GM19397 (cell line): Measurements from ENCODE around the gene FCHO2.
A peak's percentile ranks its signal among the peaks of the same experiment; 100 is the strongest.
"Not testable (repeated sequence)": the region's sequence is repeated elsewhere in the genome, so short reads cannot be mapped to it uniquely, and the experiment has no call there.

Source experiments
- ATAC-seq: cut with Tn5 transposase; IDR thresholded peaks from one replicate; pipeline ENCODE4 v1.9.1; 2021; ENCODE audit warnings: mild to moderate bottlenecking, moderate library complexity; ENCODE audit not compliant: unreplicated experiment

The FCHO2 gene

DNA sequence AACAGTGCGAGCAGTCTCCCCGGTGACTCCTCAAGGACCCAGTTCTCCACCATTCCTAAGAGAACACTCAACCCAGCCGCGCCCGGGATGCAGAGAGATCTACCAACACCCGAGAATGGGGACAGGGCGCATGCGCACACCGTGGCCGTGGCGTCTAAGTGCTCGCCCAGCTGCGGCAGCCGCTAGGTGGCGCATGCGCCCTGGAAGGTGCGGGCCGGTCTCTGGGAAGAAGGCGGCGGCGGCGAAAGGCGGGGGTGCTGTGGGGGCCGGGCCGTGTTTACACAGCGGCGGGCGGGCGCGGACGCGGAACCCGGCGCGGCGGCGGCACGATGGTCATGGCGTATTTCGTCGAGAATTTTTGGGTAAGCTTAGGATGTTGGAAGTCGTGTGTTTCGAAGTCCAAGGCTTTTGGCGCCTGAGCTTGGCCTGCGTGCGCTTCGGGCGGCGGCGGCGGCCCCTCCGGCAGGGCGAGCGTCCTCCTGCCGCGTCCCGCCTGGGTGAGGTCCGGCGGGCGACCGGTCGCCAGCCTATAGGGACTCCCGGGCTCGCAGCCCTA, at the start of gene FCHO2:
TSS of gene FCHO2 (plus strand) at position 274 of the 556 bp plus-strand sequence. CDS start at position 330, 56 bp downstream.
- ATAC-seq: peak; percentile 96

DNA sequence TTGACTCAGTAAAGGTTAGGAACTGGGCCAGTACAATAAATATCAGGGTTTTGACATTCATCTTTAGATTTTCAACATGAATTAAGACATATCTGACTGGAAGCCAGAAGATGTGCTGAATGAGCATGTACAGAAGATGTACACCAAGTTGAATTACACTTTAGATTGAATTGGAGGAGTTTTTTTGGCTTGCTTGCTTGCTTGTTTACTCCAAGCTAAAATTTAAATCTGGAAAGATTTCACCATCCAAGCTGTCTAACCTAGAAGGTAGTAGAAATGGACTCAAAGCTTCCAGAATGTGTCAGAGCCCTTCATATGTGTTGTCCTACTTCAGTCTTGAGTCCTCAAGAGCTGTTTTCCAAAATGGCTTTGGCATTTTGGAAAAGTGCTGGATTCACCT, 49.0 kb upstream of the FCHO2 start:
- ATAC-seq: no peak

DNA sequence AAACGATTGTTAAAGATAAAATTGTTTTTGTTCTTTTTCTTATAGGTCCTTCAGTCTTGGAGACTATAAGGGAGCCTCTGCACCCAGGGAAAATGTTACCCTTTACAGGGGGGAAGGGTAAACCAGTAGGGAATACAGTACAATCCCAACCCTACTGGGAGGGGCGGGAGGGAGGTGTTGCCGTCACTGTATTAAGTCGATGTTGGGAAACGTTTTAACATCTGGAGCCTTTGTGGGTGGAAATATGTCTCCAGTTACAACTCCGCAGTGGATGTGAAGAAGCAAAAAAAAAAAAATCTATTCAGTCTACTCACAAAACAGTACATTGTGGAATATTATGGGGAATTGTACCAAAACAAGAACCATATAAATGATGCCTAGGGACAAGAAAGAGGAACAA, 47.2 kb upstream of the FCHO2 start:
- ATAC-seq: no peak

DNA sequence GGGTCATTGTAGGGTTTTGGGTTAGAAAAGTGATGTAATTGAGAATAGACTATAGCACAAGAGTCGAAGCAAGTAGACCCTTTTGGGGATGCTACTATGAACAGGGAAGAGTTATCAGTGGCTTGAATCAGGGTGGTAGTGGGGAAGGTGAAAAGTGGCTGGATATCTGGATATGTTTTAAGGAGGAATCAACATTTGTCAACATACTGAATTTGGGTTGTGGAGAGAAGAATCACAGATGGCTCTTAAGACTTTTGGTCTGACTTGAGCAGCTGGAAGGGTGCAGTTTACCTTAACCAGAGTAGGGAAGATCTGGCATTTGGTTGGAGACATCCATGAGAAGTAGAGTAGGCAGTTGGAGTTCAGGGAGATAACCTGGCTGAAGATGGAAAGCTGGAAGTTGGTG, 38.5 kb upstream of the FCHO2 start:
- ATAC-seq: no peak

DNA sequence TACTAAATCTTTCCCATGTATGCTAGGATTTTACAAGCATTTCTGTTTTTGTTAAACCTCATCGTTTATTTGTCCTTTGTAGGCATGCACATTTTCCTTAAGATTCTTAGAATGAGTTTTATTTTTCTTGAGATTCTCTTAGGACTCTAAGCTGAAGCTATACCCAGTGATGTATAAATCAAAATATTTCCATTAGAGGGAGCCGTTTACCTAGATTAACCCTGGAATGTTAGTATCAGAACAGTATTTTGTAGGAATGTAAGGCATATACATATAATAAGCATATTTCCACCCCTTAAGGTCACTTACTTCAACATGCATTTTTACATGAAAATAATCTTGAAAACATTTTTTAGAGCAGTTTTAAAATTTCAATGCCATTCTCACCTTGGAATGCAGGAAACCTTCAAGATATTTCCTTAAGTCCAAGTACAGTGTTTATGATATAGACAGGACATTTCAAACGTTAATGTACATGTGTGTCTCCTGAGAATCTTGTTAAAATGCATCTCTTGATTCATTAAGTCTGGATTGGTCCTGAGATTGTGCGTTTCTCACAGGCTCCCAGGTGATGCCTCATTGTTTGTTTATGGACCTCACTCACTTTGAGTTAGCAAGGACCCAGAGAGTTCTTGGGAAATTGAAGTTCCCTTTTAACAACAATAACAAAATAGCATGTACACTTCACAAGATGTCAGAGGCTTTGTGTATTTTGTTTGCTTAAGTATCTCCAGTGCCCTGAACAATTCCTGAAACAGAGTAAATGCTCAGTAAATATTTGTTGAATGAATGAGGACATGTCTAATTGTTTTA, 34.9 kb upstream of the FCHO2 start:
- ATAC-seq: no peak

DNA sequence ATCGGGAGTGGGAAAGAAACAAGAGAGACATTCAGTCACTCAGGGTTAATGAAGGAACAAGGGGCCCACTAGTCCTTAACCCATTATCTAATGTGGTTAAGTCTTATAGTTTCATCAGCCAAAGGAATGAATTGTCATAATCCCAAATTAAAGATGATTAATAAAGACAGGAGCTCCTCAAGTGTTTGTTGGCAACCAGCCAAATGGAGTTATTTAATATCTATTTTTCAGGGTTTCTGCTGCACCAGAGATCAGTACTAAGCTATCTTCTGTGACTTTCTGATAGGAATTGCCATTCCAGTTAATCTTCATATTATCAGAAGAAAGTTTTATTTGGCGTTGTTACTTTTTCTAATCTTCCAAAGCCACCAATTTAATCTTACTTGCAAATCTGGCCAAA, 34.0 kb upstream of the FCHO2 start:
- ATAC-seq: no peak

GRCh38 chr5:72922422-72922821, 33.4 kb upstream of the FCHO2 start:
- ATAC-seq: no peak

DNA sequence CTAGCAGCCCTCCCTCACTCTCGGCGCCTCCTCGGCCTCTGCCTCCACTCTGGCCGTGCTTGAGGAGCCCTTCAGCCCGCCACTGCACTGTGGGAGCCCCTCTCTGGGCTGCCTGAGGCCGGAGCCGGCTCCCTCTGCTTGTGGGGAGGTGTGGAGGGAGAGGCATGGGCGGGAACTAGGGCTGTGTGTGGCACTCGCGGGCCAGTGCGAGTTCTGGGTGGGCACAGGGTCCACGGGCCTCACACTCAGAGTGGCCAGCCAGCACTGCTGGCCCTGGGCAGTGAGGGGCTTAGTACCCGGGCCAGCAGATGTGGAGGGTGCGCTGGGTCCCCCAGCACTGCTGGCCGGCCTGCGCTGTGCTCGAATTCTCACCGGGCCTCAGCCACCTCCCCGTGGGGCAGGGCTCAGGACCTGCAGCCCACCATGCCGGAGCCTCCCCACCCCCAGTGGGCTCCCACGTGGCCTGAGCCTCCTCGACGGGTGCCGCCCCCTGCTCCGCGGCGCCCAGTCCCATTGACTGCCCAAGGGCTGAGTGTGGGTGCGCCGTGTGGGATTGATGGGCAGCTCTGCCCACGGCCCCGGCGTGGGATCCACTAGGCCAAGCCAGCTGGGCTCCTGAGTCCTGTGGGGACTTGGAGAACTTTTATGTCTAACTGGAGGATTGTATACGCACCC, 30.4 kb upstream of the FCHO2 start:
- no peak for ATAC-seq

DNA sequence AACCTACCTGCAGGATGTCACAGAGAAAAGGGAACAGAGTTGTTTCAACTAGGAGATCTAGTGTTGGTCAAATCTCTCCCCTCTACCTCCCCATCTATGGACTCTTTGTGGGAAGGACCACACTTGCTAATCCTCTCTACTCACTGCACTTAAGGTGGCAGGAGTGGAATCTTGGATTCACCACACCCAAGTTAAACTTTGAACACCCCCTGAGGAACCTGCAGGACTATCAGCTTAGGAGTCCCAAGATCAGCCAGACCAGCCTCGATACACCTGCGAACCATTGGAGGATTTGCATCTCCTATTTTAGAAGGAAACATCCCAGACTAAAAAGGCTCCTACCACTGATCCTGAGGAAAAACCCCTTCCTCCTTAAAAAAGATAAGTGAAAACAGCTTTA, 23.2 kb upstream of the FCHO2 start:
- ATAC-seq: not testable (repeated sequence)

- ATAC-seq: not testable (repeated sequence)
Measured at GRCh38 chr5:72934953-72935725, 20.7 kb upstream of the FCHO2 start.

GRCh38 chr5:72936893-72937292, 18.9 kb upstream of the FCHO2 start:
- no peak for ATAC-seq

DNA sequence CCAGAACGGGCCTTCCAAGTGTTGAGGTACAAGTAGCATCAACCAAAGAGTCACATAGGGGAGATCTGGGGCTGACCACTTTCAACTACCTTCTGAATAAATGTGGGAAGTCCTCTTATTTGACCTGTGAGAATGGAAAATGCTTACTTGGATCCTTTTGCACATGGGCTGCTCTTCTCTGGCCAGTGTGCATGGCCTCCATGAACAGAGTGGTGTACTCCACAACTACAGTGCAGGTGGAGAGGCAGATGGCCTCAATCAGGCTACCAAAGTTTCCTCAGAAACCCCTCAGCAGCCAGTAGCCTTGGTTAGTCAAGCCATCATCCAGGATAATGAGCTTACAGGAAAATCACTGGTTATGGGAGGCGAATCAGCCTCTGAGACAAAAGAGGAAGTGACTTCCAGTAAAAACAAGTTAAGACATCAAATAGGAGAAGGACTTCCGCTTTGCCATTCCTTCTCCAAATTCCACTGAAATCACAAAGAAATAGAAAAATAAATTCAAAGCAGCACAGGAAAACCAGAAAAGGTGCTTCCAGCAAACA, 18.3 kb upstream of the FCHO2 start:
- ATAC-seq: no peak

GRCh38 chr5:72938206-72938605, 17.6 kb upstream of the FCHO2 start:
- ATAC-seq: no peak

DNA sequence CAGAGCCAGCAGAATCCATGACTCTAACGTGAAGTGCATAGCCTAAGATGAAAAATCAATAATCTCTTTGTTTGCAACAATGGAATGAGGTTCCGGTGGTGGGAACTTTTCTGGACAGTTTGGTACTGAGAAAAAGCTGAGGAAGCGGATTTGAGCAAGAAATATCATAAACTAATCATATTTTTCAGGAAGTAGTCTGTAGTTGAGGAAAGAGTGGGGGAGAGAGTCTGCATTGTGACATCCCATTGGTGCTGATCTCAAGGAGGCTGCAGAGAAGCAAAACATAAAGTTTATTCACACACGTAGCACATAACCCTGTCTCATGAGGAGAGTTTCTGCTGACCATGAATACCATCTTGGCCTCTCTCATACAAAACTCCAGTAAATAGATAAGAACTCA, 15.8 kb upstream of the FCHO2 start:
- no peak for ATAC-seq

DNA sequence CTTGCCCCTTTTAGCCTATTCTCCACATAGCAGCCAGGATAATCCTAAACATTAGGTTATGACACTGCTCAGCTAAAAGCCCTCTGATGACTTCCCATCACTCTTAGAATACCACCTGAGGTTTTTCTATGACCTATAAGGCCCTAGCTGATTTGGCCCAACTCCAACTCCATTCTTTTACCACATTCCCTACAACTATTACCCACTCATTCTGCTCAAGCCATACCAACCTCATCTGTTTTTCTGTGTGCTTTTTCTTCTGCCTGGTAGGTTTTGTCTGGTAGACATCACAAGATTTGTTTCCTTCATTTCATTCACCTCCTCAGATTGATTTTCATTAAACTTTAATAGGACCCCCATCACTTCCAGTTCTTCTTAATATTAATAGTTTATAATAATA, 12.5 kb upstream of the FCHO2 start:
- ATAC-seq: no peak

DNA sequence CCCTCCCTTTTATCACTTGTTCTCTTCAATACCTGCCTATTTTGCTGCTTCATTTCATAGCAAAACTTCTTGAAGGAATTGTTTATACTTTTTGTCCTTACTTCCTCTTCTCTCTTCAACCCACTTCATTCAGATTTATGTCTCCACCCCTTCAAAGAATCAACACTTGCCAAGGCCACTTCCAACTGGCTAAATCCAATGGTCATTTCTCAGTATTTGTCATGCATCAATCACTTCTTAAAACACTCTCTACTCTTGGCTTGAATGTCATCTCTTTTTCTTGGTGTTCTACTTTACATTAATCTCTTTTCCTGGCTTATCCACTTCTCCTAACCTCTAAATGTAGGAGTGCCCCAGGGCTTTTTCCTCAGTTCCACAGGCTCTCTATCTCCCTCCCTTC, 8.3 kb upstream of the FCHO2 start:
- no peak for ATAC-seq

- ATAC-seq: no peak
Measured at GRCh38 chr5:72949481-72949880, 6.4 kb upstream of the FCHO2 start.

DNA sequence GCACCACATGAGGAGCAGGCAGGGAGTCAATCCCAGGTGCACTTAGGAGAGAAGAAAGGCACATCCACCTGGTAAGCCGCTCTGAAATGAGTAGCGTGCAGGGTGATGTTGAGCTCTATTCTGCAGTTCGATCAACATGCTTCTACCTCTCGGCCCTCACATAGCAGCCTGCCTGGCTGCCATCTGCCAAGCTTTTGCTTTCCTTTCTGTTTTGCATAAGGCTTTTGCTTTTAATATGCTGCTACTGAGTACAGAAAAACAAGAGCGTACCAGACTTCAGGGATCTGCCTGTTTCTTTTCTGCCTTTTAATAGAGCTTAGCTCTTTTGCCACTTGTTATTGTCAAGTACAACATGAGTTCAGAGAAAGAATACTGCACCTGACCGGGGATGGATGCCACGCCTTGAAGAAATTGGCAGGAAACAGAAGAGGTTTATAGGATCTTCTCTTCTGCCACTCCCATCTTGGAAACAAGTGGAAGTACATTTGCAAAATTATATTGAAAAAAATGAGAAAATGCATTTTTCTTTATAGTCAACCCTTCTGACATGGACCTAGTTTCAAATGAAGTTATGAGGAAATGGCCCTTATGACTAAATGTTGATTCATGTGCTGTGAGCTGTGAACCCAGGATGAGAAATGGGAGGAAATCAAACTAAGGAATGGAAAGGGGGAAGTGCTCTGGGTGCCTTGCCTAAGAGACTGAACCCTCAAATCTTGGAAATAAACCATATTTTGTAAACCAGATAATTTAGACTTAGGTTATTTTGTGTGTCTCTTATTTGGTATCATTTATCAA, 4.0 kb upstream of the FCHO2 start:
- ATAC-seq: no peak

DNA sequence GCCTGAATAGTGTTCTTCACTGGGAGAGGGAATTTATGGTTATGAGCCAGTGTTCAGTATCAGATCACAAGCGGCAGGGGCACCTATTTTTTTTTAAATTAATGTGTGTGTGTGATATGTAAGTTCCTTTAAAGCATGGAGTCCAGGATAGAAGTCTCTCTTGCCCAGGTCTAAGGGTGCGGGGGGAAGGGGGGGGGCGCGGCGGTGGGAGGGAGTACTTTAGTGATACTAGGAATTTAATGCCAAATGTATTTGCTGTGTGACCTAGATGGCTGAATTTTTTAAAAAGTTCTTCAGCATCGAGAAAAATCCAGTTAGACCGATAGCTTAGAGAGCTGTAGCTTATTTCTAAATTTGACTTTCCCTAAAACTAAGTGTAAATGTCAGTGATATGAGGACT, 1.5 kb upstream of the FCHO2 start:
- ATAC-seq: no peak

DNA sequence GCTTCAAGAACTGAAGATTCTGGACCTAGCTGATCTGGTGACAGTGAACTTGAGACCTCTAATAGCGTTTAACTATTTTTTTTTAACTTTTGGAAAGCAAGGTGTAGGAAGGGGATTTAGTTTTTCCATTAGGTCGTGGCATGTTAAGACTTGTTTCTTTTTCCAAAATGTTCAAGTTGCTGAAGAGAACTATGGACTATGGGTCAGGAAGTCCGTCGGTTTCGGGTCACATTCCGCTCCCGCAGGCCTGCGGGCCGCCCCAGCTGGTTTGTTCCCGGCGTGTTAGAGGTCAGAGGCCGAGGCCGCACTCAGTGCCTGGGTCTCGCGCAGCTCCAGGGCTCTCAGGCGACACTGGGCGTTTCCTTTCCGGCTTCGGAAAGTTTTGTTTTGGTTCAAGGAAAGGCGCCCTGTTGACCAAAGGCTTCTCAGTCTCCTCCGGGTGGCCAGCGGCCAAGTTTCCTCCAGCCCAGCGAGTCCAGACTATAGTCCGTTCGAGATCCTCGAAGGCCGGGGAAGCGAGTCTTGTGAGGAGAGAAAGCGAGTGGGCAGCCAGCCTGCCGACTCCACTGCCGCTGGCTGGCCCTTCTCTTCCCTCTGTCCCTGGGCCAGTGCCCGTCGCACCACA, 586 bp upstream of the FCHO2 start:
- ATAC-seq: peak; percentile 34
